HG02678 (cell line): Measurements from ENCODE around the gene ADGRB2.

Experiments used
- ATAC-seq: cut with Tn5 transposase; IDR thresholded peaks from one replicate; pipeline ENCODE4 v1.9.1; 2021; ENCODE audit warnings: mild to moderate bottlenecking, moderate library complexity; ENCODE audit not compliant: unreplicated experiment

Gene ADGRB2

GRCh38 chr1:31764312-31765040, at the start of gene ADGRB2:
ADGRB2 (minus strand) TSS chr1:31764340; CDS start chr1:31757221, 7,119 bp downstream.
- no peak for ATAC-seq

- ATAC-seq, result no peak
These were observed 48.2 kb upstream of the ADGRB2 start for GRCh38 chr1:31812158-31812829.

GRCh38 chr1:31811605-31812004, 47.5 kb upstream of the ADGRB2 start:
- no peak for ATAC-seq

- no peak for ATAC-seq
These were observed 45.6 kb upstream of the ADGRB2 start for GRCh38 chr1:31809698-31810097.

- no peak for ATAC-seq
These were observed 43.3 kb upstream of the ADGRB2 start for GRCh38 chr1:31807273-31808048.

GRCh38 chr1:31805318-31805717, 41.2 kb upstream of the ADGRB2 start:
- no peak for ATAC-seq

- no peak for ATAC-seq
These were observed 40.0 kb upstream of the ADGRB2 start for GRCh38 chr1:31804098-31804497.

GRCh38 chr1:31803610-31804009, 39.5 kb upstream of the ADGRB2 start:
- no peak for ATAC-seq

GRCh38 chr1:31802190-31803150, 38.3 kb upstream of the ADGRB2 start:
- ATAC-seq, result no peak

- ATAC-seq, result no peak
These were observed 37.3 kb upstream of the ADGRB2 start for GRCh38 chr1:31801458-31801857.

GRCh38 chr1:31800674-31800967, 36.5 kb upstream of the ADGRB2 start:
- ATAC-seq, result no peak

GRCh38 chr1:31799895-31800673, 35.9 kb upstream of the ADGRB2 start:
- no peak for ATAC-seq

GRCh38 chr1:31799196-31799894, 35.2 kb upstream of the ADGRB2 start:
- ATAC-seq, result no peak

- no peak for ATAC-seq
These were observed 34.5 kb upstream of the ADGRB2 start for GRCh38 chr1:31798433-31799195.

GRCh38 chr1:31798086-31798432, 33.9 kb upstream of the ADGRB2 start:
- no peak for ATAC-seq

- no peak for ATAC-seq
These were observed 33.1 kb upstream of the ADGRB2 start for GRCh38 chr1:31797216-31797615.

- no peak for ATAC-seq
These were observed 32.6 kb upstream of the ADGRB2 start for GRCh38 chr1:31796707-31797106.

- ATAC-seq, result no peak
These were observed 31.9 kb upstream of the ADGRB2 start for GRCh38 chr1:31795801-31796621.
